Astrocyte of the spinal cord (primary cell): Measurements from ENCODE around the gene RHOD.

Experiments
- DNase-seq: peaks from one replicate; pipeline ENCODE4 v3.0.0; 2011; ENCODE audit warnings: low read depth, low spot score
- H3K4me3 ChIP-seq: 2 replicates; pipeline ENCODE4 v1.5.1; 2011; ENCODE audit warnings: low read depth, mild to moderate bottlenecking, low read length, moderate library complexity
- CTCF ChIP-seq: IDR thresholded peaks from 2 replicates; pipeline ENCODE4 v1.5.1; 2012; ENCODE audit warnings: low read depth, mild to moderate bottlenecking, low read length, inconsistent platforms
- in situ Hi-C: cut with HindIII; loops from 2 replicates; pipeline ENCODE4 v1.10.0; 2017; ENCODE audit warnings: low sequenced_read_pairs

The RHOD gene

GRCh38 chr11:67055812-67056211, 835 bp upstream of the RHOD start:
- no peak for DNase-seq
- TF ChIP-seq CTCF = no peak
- peak overlapping the region; percentile 54 for H3K4me3 ChIP-seq
- in situ Hi-C loops = no loop called here

- peak overlapping the region; percentile 54 for H3K4me3 ChIP-seq
- no peak for DNase-seq
- TF ChIP-seq CTCF = no peak
- in situ Hi-C loops = no loop called here
Observed at GRCh38 chr11:67057205-67057672, 592 bp downstream of the RHOD start.

GRCh38 chr11:67058506-67058905, 1.9 kb downstream of the RHOD start:
- in situ Hi-C loops = no loop called here
- no peak overlapping the region for H3K4me3 ChIP-seq
- TF ChIP-seq CTCF = no peak
- DNase-seq = no peak

- no peak overlapping the region for H3K4me3 ChIP-seq
- in situ Hi-C loops = no loop called here
- no peak for TF ChIP-seq CTCF
- no peak for DNase-seq
Observed at GRCh38 chr11:67059671-67060070, 3.0 kb downstream of the RHOD start.

GRCh38 chr11:67060111-67060522, 3.5 kb downstream of the RHOD start:
- in situ Hi-C loops = no loop called here
- TF ChIP-seq CTCF = no peak
- DNase-seq = no peak
- H3K4me3 ChIP-seq = no peak overlapping the region

GRCh38 chr11:67062526-67063373, 6.1 kb downstream of the RHOD start:
- no peak for DNase-seq
- in situ Hi-C loops = no loop called here
- no peak overlapping the region for H3K4me3 ChIP-seq
- no peak for TF ChIP-seq CTCF
